ENCODE measurements around the gene SMIM36. TPM values are rescaled to one million over a fixed set of nuclear protein-coding genes. Genes with fewer than 3 reads are reported as not detected.

SMIM36 gene
- total and polyA plus RNA-seq, 8 donors = 0.09 TPM; not detected in 7

GRCh38 chr17:55442953-55443683 is 68.1 kb downstream of the SMIM36 start:
- Histone ChIP-seq H3K27ac (no peak overlapping the region), H3K4me1 (no peaks in the 10 kb centered on the region), H3K4me3 (no peak overlapping the region), H3K36me3 (no peaks in the 10 kb centered on the region), H3K27me3 (no peaks in the 10 kb centered on the region), H3K9me3 (no peaks in the 10 kb centered on the region)
- ATAC-seq = no peak
- FAIRE-seq = no peak
- no peak for TF ChIP-seq CTCF (IDR thresholded peaks at IDR 0.05)
- intact Hi-C loops (cut with DNase I) = no loop called here
- WGBS, 2 donors = 80 to 84% methylated on average over 6 of the region's 6 CpGs
- no peak for DNase-seq

DNA sequence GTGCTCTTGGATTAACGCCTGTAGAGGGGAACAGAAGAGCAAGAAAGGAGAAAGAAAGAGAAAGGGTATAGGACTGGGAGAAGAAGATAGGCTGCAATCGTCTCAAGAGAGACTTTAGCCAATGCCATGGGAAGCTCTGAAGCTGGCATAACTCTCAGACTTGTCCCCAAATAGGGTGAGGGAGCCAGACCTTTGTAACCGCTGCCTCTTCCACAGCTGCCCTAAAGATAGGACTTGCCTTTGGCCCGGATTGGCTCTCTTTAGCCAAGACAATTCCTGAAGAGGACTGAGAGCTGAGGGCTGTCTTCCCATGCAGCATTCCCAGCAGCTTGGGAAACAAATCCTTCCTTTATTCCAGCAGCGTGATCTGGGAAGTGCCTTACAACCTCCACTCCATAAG is 68.8 kb downstream of the SMIM36 start:
- TF ChIP-seq CTCF (IDR thresholded peaks at IDR 0.05) = no peak
- no peaks in the 10 kb centered on the region for H3K4me1 ChIP-seq
- H3K27me3 ChIP-seq = no peaks in the 10 kb centered on the region
- H3K36me3 ChIP-seq = no peaks in the 10 kb centered on the region
- FAIRE-seq (no peak), DNase-seq (no peak), ATAC-seq (peak in 1 of 4 donors; percentile 11)
- H3K9me3 ChIP-seq = no peaks in the 10 kb centered on the region
- no peak overlapping the region for H3K27ac ChIP-seq
- intact Hi-C loops (cut with DNase I) = no loop called here
- whole genome bisulfite sequencing, 2 donors = 56 to 66% methylated on average over 5 of the region's 5 CpGs
- no peak overlapping the region for H3K4me3 ChIP-seq

DNA sequence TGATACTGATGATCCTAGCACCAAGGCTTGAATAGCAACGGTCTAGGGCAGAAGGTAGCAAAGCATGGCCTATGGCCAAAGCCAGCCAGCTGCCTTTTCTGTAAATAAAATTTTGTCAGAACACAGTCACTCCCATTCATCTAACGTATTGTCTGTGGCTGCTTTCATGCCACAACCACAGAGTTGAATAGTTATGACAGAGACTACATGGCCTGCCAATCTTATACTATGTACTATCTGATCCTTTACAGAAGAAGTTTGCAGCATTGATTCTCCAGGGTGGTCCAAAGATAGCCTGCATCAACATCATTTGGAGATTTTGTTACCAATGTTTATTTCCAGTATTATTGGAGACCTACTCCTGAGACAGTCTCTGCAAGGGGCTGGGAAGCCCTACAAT is 69.7 kb downstream of the SMIM36 start:
- H3K27ac ChIP-seq = no peak overlapping the region
- TF ChIP-seq CTCF (IDR thresholded peaks at IDR 0.05) = no peak
- no peaks in the 10 kb centered on the region for H3K27me3 ChIP-seq
- intact Hi-C loops (cut with DNase I) = no loop called here
- DNase-seq (no peak), ATAC-seq (no peak), FAIRE-seq (no peak)
- 47 to 61% methylated on average over 2 of the region's 2 CpGs for WGBS, 2 donors
- H3K4me3 ChIP-seq = no peak overlapping the region
- no peaks in the 10 kb centered on the region for H3K4me1 ChIP-seq
- no peaks in the 10 kb centered on the region for H3K9me3 ChIP-seq
- H3K36me3 ChIP-seq = no peaks in the 10 kb centered on the region

DNA sequence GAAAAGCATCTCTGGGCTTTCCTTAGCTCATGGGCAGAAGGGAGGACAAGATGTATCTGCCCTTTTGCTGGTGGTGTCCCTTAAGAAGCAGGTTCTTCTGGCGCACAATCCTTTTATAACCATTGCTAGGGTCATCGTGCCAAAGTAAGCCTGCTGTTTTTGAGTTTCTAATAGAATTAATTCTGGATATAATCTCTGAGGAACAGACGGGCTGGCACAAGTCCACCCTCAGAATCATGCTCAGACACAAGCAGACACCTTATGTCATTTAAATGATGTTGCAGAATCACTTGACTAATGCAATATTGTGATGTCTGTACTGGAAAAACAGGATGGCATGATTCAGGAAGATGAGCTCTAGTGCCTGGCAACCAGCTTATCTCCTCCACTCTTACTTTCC is 70.9 kb downstream of the SMIM36 start:
- Histone ChIP-seq H3K4me1 (no peaks in the 10 kb centered on the region), H3K36me3 (no peaks in the 10 kb centered on the region), H3K9me3 (no peaks in the 10 kb centered on the region), H3K27ac (no peak overlapping the region), H3K27me3 (no peaks in the 10 kb centered on the region), H3K4me3 (no peak overlapping the region)
- intact Hi-C loops (cut with DNase I) = no loop called here
- ATAC-seq (peak in 1 of 4 donors; percentile 43), FAIRE-seq (no peak), DNase-seq (no peak)
- 57 to 65% methylated on average over 3 of the region's 3 CpGs for WGBS, 2 donors
- TF ChIP-seq CTCF (IDR thresholded peaks at IDR 0.05) = no peak

- ATAC-seq = no peak
- FAIRE-seq = no peak
- Histone ChIP-seq H3K4me3 (no peak overlapping the region), H3K9me3 (no peaks in the 10 kb centered on the region), H3K27ac (no peak overlapping the region), H3K27me3 (no peaks in the 10 kb centered on the region), H3K4me1 (peaks cover 8 to 9% (median 9%) of the 10 kb centered on the region in 3 donors), H3K36me3 (no peaks in the 10 kb centered on the region)
- WGBS, 2 donors = 55 to 58% methylated on average over 5 of the region's 5 CpGs
- intact Hi-C loops (cut with DNase I) = no loop called here
- no peak for DNase-seq
- no peak for TF ChIP-seq CTCF (IDR thresholded peaks at IDR 0.05)
Observed at GRCh38 chr17:55437159-55437605, 74.1 kb downstream of the SMIM36 start.

Measured in pancreas (tissue), 10 donors.